Measurements from ENCODE around the gene FYN. TPM values are rescaled to one million over a fixed set of nuclear protein-coding genes. Genes with fewer than 3 reads are reported as not detected.

Gene FYN
- total and polyA plus RNA-seq, 10 of the 15 experiments (the other 5 are each of a cell fraction or from before 2014, with no cell fraction given) = 51.4 to 247 (median 138) TPM

- TF ChIP-seq BMI1 (IDR thresholded peaks at IDR 0.05; ENCODE audit: borderline replicate concordance) (no peak), PAX8 (IDR thresholded peaks at IDR 0.05) (no peak), NFYA (IDR thresholded peaks at IDR 0.05; ENCODE audit: borderline replicate concordance, low read depth, low read length) (no peak), ZBTB33 (IDR thresholded peaks at IDR 0.05) (no peak), FOXM1 (IDR thresholded peaks at IDR 0.05; ENCODE audit: low read depth, low read length) (no peak)
Observed at GRCh38 chr6:111688331-111688730, 184.9 kb downstream of the FYN start (continued).

GRCh38 chr6:111687652-111688051 is 185.6 kb downstream of the FYN start:
- DNase-seq (ENCODE audit: low read depth, low spot score) (no peak), ATAC-seq (no peak), FAIRE-seq (no peak)
- Histone ChIP-seq H3K9me3 (replicated peaks; ENCODE audit: control insufficient read depth, insufficient read depth, low read length) (no peaks in the 10 kb centered on the region), H4K20me1 (ENCODE audit: control insufficient read depth, insufficient read depth) (no peaks in the 10 kb centered on the region), H3K27ac (ENCODE audit: control insufficient read depth, insufficient read depth) (no peak overlapping the region), H3K27me3 (replicated peaks in 1 of 2; ENCODE audit: control insufficient read depth in 2 of 2, insufficient read depth in 2 of 2, low read length in 1 of 2) (no peaks in the 10 kb centered on the region), H3K4me3 (no peak overlapping the region), H2AFZ (ENCODE audit: control insufficient read depth, low read depth, low read length) (no peak overlapping the region), H3K9ac (ENCODE audit: control insufficient read depth, insufficient read depth, low read length) (no peak overlapping the region), H3K4me2 (ENCODE audit: control insufficient read depth, insufficient read depth) (no peak overlapping the region), H3K79me2 (ENCODE audit: control insufficient read depth, insufficient read depth, low read length) (no peaks in the 10 kb centered on the region), H3K36me3 (ENCODE audit: control insufficient read depth in 2 of 2, insufficient read depth in 2 of 2, low read length in 1 of 2) (peaks cover 23 to 41% of the 10 kb centered on the region in 2 experiments; a peak in 3 of 4 replicates), H3K4me1 (ENCODE audit: control insufficient read depth, insufficient read depth, low read length) (no peaks in the 10 kb centered on the region)
- ChIA-PET SMC1A (ENCODE audit: uncharacterized antibody, unreplicated experiment) (interaction anchor here (1.4 kb wide), 1 partner anchor 10 kb away, joined by 5 read pairs; no protein-coding TSS in a partner anchor), CTCF (interaction anchor here (0.5 kb wide), 1 partner anchor 677 kb away, joined by 3 read pairs; no protein-coding TSS in a partner anchor), POLR2A (interaction anchor here (0.6 kb wide), 1 partner anchor 12 kb away, joined by 6 read pairs; no protein-coding TSS in a partner anchor), RAD21 (ENCODE audit: unreplicated experiment) (interaction anchor here (0.6 kb wide), 1 partner anchor 164 kb away, joined by 3 read pairs; no protein-coding TSS in a partner anchor)
- intact Hi-C loops (cut with micrococcal nuclease; ENCODE audit: unreplicated experiment) (no loop called here), in situ Hi-C loops (cut with MboI) (no loop called here)
- BruUV-seq (replicated peaks) = no TSS peak
- no peak for TF ChIP-seq HDAC6 (IDR thresholded peaks at IDR 0.05; ENCODE audit: unreplicated experiment)
- TF ChIP-seq CBX3 (IDR thresholded peaks at IDR 0.05; ENCODE audit: borderline replicate concordance, low read depth) = no peak
- TF ChIP-seq POU2F2 (IDR thresholded peaks at IDR 0.05; ENCODE audit: borderline replicate concordance, low read depth, low read length) = no peak
- no peak for TF ChIP-seq CREB1 (IDR thresholded peaks at IDR 0.05; ENCODE audit: low read depth)
- TF ChIP-seq FOXK2 (IDR thresholded peaks at IDR 0.05) = no peak
- no peak for TF ChIP-seq BACH1 (IDR thresholded peaks at IDR 0.05; ENCODE audit: borderline replicate concordance)
- TF ChIP-seq SUZ12 (IDR thresholded peaks at IDR 0.05; ENCODE audit: unreplicated experiment) = no peak
- TF ChIP-seq MAX (IDR thresholded peaks at IDR 0.05; ENCODE audit: low read depth, low read length) = no peak
- no peak for TF ChIP-seq HDGF (IDR thresholded peaks at IDR 0.05)
- no peak for TF ChIP-seq ZNF622 (IDR thresholded peaks at IDR 0.05)
